CD4-positive, alpha-beta T cell treated with Interleukin-2 at 100 ng/mL for 4 hours (primary cell): Measurements from ENCODE around the gene FRMPD2.
"Not testable (repeated sequence)": the region's sequence is repeated elsewhere in the genome, so short reads cannot be mapped to it uniquely, and the experiment has no call there.

ENCODE experiments used
- DNase-seq: peaks from one replicate; pipeline ENCODE4 v3.0.0-alpha.2; 2020; ENCODE audit warnings: low spot score

The FRMPD2 gene

DNA sequence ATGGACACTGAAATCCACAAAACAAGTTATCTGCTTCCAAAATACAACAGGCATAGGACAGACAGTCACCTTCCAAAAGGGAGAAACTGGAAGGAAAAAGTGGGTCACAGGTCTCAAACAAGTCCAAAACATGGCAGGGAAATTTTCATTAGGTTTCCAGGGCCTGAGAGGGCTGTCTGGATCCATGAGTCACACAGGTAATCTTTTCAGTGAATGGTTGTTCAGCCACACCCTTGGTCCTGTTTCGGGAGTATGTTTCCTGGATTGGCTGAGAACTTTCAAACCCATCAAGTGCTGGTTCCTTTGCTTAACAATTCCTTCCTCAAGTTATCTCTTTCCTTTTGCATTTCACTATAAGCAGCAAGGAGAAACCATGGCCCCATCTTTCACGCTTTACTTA lies 145.5 kb downstream of the FRMPD2 start:
- not testable (repeated sequence) for DNase-seq

GRCh38 chr10:48126251-48126650 lies 148.2 kb downstream of the FRMPD2 start:
- not testable (repeated sequence) for DNase-seq

- DNase-seq = not testable (repeated sequence)
Measured at GRCh38 chr10:48125631-48126030, 148.9 kb downstream of the FRMPD2 start.

- DNase-seq = not testable (repeated sequence)
Measured at GRCh38 chr10:48122618-48123017, 151.9 kb downstream of the FRMPD2 start.

GRCh38 chr10:48110277-48110676 lies 164.2 kb downstream of the FRMPD2 start:
- DNase-seq = not testable (repeated sequence)
